GM12878 (cell line): ENCODE data around the gene PARVA. TPM values are rescaled to one million over a fixed set of nuclear protein-coding genes. Genes with fewer than 3 reads are reported as not detected.

Experiments used
- ATAC-seq: fragments of 200-7000 bp; cut with Tn5 transposase; 3 replicates; pipeline ENCODE4 v1.9.1; 2020; ENCODE audit warnings: mild to moderate bottlenecking, moderate library complexity
- BruUV-seq: library from RNA; stranded (reverse); fragments of 400-500 nt; replicated peaks from 2 replicates; lab custom pipeline; 2021; lab: Mats Ljungman, UMichigan
- CTCF ChIA-PET: fragments of 300-600 bp; sonication (Branson Sonifier 250); formaldehyde crosslinking; extraction: SDS; loops from one replicate; lab custom pipeline; 2021; ENCODE audit warnings: inconsistent platforms; lab: Yijun Ruan, JAX
- POLR2A ChIA-PET: fragments of 350-600 bp; formaldehyde crosslinking; extraction: SDS; loops from one replicate; lab custom pipeline; 2021; ENCODE audit warnings: inconsistent platforms; lab: Charles Lee
- RAD21 ChIA-PET: fragments of 300-600 bp; sonication (Branson Sonifier 250); formaldehyde crosslinking; loops from one replicate; lab custom pipeline; 2023; ENCODE audit warnings: antibody characterized with exemption; ENCODE audit not compliant: unreplicated experiment; lab: Charles Lee
- SMC1A ChIA-PET: fragments of 300-600 bp; sonication (Branson Sonifier 250); formaldehyde crosslinking; loops from one replicate; lab custom pipeline; 2023; ENCODE audit not compliant: unreplicated experiment, uncharacterized antibody; lab: Charles Lee
- DNase-seq: peaks from one replicate; pipeline ENCODE4 v3.0.0-alpha.2; 2011; ENCODE audit warnings: low read depth, low spot score
- FAIRE-seq: peaks from 3 replicates; lab custom pipeline; 2011; peaks lifted over from hg19 to GRCh38; lab: Jason Lieb, UNC
- H2AFZ ChIP-seq: 2 replicates; pipeline ENCODE4 v1.6.0; 2011; ENCODE audit warnings: low read depth, low read length, control low read depth; ENCODE audit not compliant: control insufficient read depth
- H3K27ac ChIP-seq: 2 replicates; pipeline ENCODE4 v1.5.1; 2011; ENCODE audit warnings: control low read depth; ENCODE audit not compliant: control insufficient read depth, insufficient read depth
- H3K27me3 ChIP-seq, 2 experiments: replicated peaks in 1 of 2; 2 replicates each; pipeline versions ENCODE4 v1.6.0 to v1.6.1; 2011; ENCODE audit warnings: low read length in 1 of 2; ENCODE audit not compliant: control insufficient read depth in 2 of 2, insufficient read depth in 2 of 2
- H3K36me3 ChIP-seq, 2 experiments: 2 replicates each; pipeline ENCODE4 v1.5.1; 2011; ENCODE audit warnings: low read length in 1 of 2; ENCODE audit not compliant: control insufficient read depth in 2 of 2, insufficient read depth in 2 of 2
- H3K4me1 ChIP-seq: 2 replicates; pipeline ENCODE4 v1.6.1; 2011; ENCODE audit warnings: mild to moderate bottlenecking, low read length, moderate library complexity, mixed read lengths; ENCODE audit not compliant: control insufficient read depth, insufficient read depth
- H3K4me2 ChIP-seq: 2 replicates; pipeline ENCODE4 v1.6.0; 2011; ENCODE audit warnings: control low read depth; ENCODE audit not compliant: control insufficient read depth, insufficient read depth
- H3K4me3 ChIP-seq: fragments of 200-600 bp; sonication (generic); 2 replicates; pipeline ENCODE4 v1.5.1; 2016
- H3K79me2 ChIP-seq: 2 replicates; pipeline ENCODE4 v1.6.0; 2011; ENCODE audit warnings: low read length; ENCODE audit not compliant: control insufficient read depth, insufficient read depth
- H3K9ac ChIP-seq: 2 replicates; pipeline ENCODE4 v1.8.0; 2011; ENCODE audit warnings: low read length, control low read depth, mixed read lengths; ENCODE audit not compliant: control insufficient read depth, insufficient read depth
- H3K9me3 ChIP-seq: replicated peaks from 3 replicates; pipeline ENCODE4 v1.5.1; 2011; ENCODE audit warnings: mild to moderate bottlenecking, low read length; ENCODE audit not compliant: control insufficient read depth, insufficient read depth
- H4K20me1 ChIP-seq: 2 replicates; pipeline ENCODE4 v1.6.0; 2011; ENCODE audit not compliant: control insufficient read depth, insufficient read depth
- HDAC2 ChIP-seq: fragments of 200-600 bp; sonication (generic); IDR thresholded peaks from 2 replicates; pipeline ENCODE4 v1.6.1; 2017
- LARP7 ChIP-seq: fragments of 450-650 bp; IDR thresholded peaks from 2 replicates; pipeline ENCODE4 v1.6.1; 2017; ENCODE audit warnings: mild to moderate bottlenecking
- MEF2A ChIP-seq: IDR thresholded peaks from 2 replicates; pipeline ENCODE4 v1.6.1; 2011; ENCODE audit warnings: low read depth, mild to moderate bottlenecking, low read length, moderate library complexity; ENCODE audit not compliant: insufficient read depth
- PAX8 ChIP-seq: fragments of 450-650 bp; IDR thresholded peaks from 2 replicates; pipeline ENCODE4 v1.6.1; 2017; ENCODE audit warnings: mild to moderate bottlenecking, moderate library complexity
- RAD21 ChIP-seq: IDR thresholded peaks from 2 replicates; pipeline ENCODE4 v1.6.1; 2011; ENCODE audit warnings: mild to moderate bottlenecking, low read depth, low read length, moderate library complexity; ENCODE audit not compliant: insufficient read depth
- RAD51 ChIP-seq: fragments of 450-650 bp; IDR thresholded peaks from 2 replicates; pipeline ENCODE4 v1.6.1; 2016; ENCODE audit warnings: moderate library complexity, mild to moderate bottlenecking, inconsistent platforms
- STAT3 ChIP-seq: IDR thresholded peaks from 2 replicates; pipeline ENCODE4 v1.6.1; 2011; ENCODE audit warnings: low read depth, low read length, improper control_type of control experiment
- TAF1 ChIP-seq: IDR thresholded peaks from 2 replicates; pipeline ENCODE4 v1.6.1; 2011; ENCODE audit warnings: mild to moderate bottlenecking, low read depth, low read length, borderline replicate concordance
- TARDBP ChIP-seq: IDR thresholded peaks from 2 replicates; pipeline ENCODE4 v1.6.1; 2016; ENCODE audit warnings: borderline replicate concordance
- WGBS: methylation state at CpG from one replicate; pipeline ENCODE4 v1.1.6; 2016; ENCODE audit warnings: low lambda C conversion rate; ENCODE audit not compliant: insufficient replicate concordance, insufficient coverage; ENCODE audit errors: missing lambda C conversion rate; 5-methylcytosine and 5-hydroxymethylcytosine counted together
- in situ Hi-C: fragments of 300-500 bp; cut with MboI; formaldehyde crosslinking; loops from 9 replicates; pipeline ENCODE4 v1.14.3; 2018; ENCODE audit warnings: mixed read lengths
- intact Hi-C: fragments of 100-400 bp; cut with micrococcal nuclease; formaldehyde crosslinking; loops from one replicate; pipeline ENCODE4 v1.14.2; 2022; ENCODE audit not compliant: unreplicated experiment
- polyA plus RNA-seq, 11 experiments: library from polyadenylated mRNA; depleted of rRNA in 4 of 11; unstranded in 6 of 11; stranded (reverse) in 5 of 11; fragments of >200 nt; fragmentation: Nextera tagmentation in 4 of 11; fragmentation: Illumina TruSeq in 1 of 11; extraction: Ambion mirVana in 4 of 11; extraction: Trizol in 1 of 11; gene quantifications; 1 replicate in 1 of 11; 2 replicates in 10 of 11; pipeline versions ENCODE4 v1.2.1 to v1.2.3, GENCODE V29; 2011 to 2016; ENCODE audit warnings: inconsistent platforms in 2 of 11, missing spikeins in 2 of 11, low read depth in 1 of 11
- total RNA-seq, 4 experiments: library from RNA; depleted of rRNA in 3 of 4; stranded (reverse); fragments of >200 nt in 3 of 4; fragmentation: Illumina TruSeq in 1 of 4; extraction: Trizol in 1 of 4; gene quantifications; 2 replicates each; pipeline versions ENCODE4 v1.2.1 to v1.2.3, GENCODE V29; 2013 to 2021
- TF ChIP-seq, protein P1 (sequence below): fragments of 150-350 bp; IDR thresholded peaks from 2 replicates; pipeline ENCODE4 v1.6.1; 2016; ENCODE audit warnings: low read depth, low read length
- TF ChIP-seq, protein P2 (sequence below): fragments of 450-650 bp; IDR thresholded peaks from 2 replicates; pipeline ENCODE4 v1.6.1; 2018; ENCODE audit warnings: mild to moderate bottlenecking, low read depth, moderate library complexity; ENCODE audit not compliant: partially characterized antibody
- TF ChIP-seq, protein P3 (sequence below): IDR thresholded peaks from 2 replicates; pipeline ENCODE4 v1.6.1; 2011; ENCODE audit warnings: low read depth, low read length, improper control_type of control experiment, borderline replicate concordance
- TF ChIP-seq, protein P4 (sequence below): IDR thresholded peaks from 2 replicates; pipeline ENCODE4 v1.6.1; 2012; ENCODE audit warnings: low read depth, low read length, improper control_type of control experiment
- TF ChIP-seq, protein P5 (sequence below): IDR thresholded peaks from 2 replicates; pipeline ENCODE4 v1.6.1; 2012; ENCODE audit warnings: low read length, inconsistent platforms
- TF ChIP-seq, protein P6 (sequence below): fragments of 450-650 bp; IDR thresholded peaks from 2 replicates; pipeline ENCODE4 v1.6.1; 2016; ENCODE audit warnings: mild to moderate bottlenecking

Gene PARVA
- total and polyA plus RNA-seq, 10 of the 15 experiments (the other 5 are each of a cell fraction or from before 2014, with no cell fraction given), result 0.01 to 0.44 (median 0.03) TPM; not detected in 7

DNA sequence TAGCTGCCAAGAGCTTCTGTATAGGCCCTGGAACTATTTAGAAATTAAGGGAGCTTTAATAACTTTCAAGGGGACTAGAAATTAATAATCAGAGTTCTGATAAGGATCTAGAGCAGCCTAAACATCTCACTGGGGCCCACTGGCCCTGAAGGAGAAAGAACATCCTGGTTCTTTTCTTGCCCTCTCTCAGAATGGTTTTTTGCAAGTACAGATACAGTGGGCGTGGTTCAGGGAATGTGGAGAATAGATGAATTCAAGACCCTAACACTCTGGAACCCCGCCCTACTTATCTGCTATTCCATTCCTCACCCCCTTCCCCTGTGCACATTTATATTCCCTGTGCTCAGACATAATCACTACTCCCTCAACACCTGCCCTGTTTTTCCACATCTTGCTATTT, 90.2 kb downstream of the PARVA start:
- Histone ChIP-seq H3K4me3 (no peak overlapping the region), H3K27ac (no peak overlapping the region), H3K79me2 (no peaks in the 10 kb centered on the region), H3K9me3 (no peaks in the 10 kb centered on the region), H3K9ac (no peak overlapping the region), H3K27me3 (no peaks in the 10 kb centered on the region; a peak in 1 of 4 replicates), H2AFZ (no peak overlapping the region), H3K4me1 (no peaks in the 10 kb centered on the region), H3K4me2 (no peak overlapping the region), H3K36me3 (no peaks in the 10 kb centered on the region), H4K20me1 (no peaks in the 10 kb centered on the region)
- FAIRE-seq (no peak), DNase-seq (no peak), ATAC-seq (no peak)
- in situ Hi-C loops (no loop called here), intact Hi-C loops (no loop called here)
- POLR2A ChIA-PET, result no interaction called here
- CTCF ChIA-PET, result no interaction called here
- SMC1A ChIA-PET, result interaction anchor here (0.5 kb wide), 1 partner anchor 312 kb away, joined by 3 read pairs; no protein-coding TSS in a partner anchor
- 6% methylated on average over 2 of the region's 2 CpGs for WGBS
- RAD21 ChIA-PET, result no interaction called here
- BruUV-seq, result no TSS peak
- TF ChIP-seq, protein P1, sequence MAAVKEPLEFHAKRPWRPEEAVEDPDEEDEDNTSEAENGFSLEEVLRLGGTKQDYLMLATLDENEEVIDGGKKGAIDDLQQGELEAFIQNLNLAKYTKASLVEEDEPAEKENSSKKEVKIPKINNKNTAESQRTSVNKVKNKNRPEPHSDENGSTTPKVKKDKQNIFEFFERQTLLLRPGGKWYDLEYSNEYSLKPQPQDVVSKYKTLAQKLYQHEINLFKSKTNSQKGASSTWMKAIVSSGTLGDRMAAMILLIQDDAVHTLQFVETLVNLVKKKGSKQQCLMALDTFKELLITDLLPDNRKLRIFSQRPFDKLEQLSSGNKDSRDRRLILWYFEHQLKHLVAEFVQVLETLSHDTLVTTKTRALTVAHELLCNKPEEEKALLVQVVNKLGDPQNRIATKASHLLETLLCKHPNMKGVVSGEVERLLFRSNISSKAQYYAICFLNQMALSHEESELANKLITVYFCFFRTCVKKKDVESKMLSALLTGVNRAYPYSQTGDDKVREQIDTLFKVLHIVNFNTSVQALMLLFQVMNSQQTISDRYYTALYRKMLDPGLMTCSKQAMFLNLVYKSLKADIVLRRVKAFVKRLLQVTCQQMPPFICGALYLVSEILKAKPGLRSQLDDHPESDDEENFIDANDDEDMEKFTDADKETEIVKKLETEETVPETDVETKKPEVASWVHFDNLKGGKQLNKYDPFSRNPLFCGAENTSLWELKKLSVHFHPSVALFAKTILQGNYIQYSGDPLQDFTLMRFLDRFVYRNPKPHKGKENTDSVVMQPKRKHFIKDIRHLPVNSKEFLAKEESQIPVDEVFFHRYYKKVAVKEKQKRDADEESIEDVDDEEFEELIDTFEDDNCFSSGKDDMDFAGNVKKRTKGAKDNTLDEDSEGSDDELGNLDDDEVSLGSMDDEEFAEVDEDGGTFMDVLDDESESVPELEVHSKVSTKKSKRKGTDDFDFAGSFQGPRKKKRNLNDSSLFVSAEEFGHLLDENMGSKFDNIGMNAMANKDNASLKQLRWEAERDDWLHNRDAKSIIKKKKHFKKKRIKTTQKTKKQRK, result no peak
- TF ChIP-seq, protein P2, sequence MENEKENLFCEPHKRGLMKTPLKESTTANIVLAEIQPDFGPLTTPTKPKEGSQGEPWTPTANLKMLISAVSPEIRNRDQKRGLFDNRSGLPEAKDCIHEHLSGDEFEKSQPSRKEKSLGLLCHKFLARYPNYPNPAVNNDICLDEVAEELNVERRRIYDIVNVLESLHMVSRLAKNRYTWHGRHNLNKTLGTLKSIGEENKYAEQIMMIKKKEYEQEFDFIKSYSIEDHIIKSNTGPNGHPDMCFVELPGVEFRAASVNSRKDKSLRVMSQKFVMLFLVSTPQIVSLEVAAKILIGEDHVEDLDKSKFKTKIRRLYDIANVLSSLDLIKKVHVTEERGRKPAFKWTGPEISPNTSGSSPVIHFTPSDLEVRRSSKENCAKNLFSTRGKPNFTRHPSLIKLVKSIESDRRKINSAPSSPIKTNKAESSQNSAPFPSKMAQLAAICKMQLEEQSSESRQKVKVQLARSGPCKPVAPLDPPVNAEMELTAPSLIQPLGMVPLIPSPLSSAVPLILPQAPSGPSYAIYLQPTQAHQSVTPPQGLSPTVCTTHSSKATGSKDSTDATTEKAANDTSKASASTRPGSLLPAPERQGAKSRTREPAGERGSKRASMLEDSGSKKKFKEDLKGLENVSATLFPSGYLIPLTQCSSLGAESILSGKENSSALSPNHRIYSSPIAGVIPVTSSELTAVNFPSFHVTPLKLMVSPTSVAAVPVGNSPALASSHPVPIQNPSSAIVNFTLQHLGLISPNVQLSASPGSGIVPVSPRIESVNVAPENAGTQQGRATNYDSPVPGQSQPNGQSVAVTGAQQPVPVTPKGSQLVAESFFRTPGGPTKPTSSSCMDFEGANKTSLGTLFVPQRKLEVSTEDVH, result no peak
- TF ChIP-seq TAF1 (no peak), MEF2A (no peak), HDAC2 (no peak), TARDBP (no peak), PAX8 (no peak), STAT3 (no peak), RAD51 (no peak), RAD21 (no peak), LARP7 (no peak)
- TF ChIP-seq, protein P3, sequence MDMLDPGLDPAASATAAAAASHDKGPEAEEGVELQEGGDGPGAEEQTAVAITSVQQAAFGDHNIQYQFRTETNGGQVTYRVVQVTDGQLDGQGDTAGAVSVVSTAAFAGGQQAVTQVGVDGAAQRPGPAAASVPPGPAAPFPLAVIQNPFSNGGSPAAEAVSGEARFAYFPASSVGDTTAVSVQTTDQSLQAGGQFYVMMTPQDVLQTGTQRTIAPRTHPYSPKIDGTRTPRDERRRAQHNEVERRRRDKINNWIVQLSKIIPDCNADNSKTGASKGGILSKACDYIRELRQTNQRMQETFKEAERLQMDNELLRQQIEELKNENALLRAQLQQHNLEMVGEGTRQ, result no peak
- TF ChIP-seq, protein P4, sequence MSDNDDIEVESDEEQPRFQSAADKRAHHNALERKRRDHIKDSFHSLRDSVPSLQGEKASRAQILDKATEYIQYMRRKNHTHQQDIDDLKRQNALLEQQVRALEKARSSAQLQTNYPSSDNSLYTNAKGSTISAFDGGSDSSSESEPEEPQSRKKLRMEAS, result no peak
- TF ChIP-seq, protein P5, sequence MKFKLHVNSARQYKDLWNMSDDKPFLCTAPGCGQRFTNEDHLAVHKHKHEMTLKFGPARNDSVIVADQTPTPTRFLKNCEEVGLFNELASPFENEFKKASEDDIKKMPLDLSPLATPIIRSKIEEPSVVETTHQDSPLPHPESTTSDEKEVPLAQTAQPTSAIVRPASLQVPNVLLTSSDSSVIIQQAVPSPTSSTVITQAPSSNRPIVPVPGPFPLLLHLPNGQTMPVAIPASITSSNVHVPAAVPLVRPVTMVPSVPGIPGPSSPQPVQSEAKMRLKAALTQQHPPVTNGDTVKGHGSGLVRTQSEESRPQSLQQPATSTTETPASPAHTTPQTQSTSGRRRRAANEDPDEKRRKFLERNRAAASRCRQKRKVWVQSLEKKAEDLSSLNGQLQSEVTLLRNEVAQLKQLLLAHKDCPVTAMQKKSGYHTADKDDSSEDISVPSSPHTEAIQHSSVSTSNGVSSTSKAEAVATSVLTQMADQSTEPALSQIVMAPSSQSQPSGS, result no peak
- TF ChIP-seq, protein P6, sequence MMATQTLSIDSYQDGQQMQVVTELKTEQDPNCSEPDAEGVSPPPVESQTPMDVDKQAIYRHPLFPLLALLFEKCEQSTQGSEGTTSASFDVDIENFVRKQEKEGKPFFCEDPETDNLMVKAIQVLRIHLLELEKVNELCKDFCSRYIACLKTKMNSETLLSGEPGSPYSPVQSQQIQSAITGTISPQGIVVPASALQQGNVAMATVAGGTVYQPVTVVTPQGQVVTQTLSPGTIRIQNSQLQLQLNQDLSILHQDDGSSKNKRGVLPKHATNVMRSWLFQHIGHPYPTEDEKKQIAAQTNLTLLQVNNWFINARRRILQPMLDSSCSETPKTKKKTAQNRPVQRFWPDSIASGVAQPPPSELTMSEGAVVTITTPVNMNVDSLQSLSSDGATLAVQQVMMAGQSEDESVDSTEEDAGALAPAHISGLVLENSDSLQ, result no peak
